ENCODE measurements around the gene SEC23IP. TPM values are rescaled to one million over a fixed set of nuclear protein-coding genes. Genes with fewer than 3 reads are reported as not detected.

The SEC23IP gene
- total RNA-seq, 1 donor from 2014 or later = 75.6 TPM

GRCh38 chr10:119970963-119971362 is 78.4 kb downstream of the SEC23IP start:
- Mint-ChIP-seq H3K4me1 (ENCODE audit: low read depth) (no peaks in the 10 kb centered on the region), H3K27ac (no peak overlapping the region), H3K27me3 (no peaks in the 10 kb centered on the region), H3K9me3 (ENCODE audit: low read depth) (peaks cover 16% of the 10 kb centered on the region), H3K36me3 (ENCODE audit: insufficient read depth) (no peaks in the 10 kb centered on the region), H3K4me3 (ENCODE audit: low read depth) (no peak overlapping the region)
- DNase-seq (ENCODE audit: low spot score, unreplicated experiment) = no peak
- TF ChIP-seq, protein P1, sequence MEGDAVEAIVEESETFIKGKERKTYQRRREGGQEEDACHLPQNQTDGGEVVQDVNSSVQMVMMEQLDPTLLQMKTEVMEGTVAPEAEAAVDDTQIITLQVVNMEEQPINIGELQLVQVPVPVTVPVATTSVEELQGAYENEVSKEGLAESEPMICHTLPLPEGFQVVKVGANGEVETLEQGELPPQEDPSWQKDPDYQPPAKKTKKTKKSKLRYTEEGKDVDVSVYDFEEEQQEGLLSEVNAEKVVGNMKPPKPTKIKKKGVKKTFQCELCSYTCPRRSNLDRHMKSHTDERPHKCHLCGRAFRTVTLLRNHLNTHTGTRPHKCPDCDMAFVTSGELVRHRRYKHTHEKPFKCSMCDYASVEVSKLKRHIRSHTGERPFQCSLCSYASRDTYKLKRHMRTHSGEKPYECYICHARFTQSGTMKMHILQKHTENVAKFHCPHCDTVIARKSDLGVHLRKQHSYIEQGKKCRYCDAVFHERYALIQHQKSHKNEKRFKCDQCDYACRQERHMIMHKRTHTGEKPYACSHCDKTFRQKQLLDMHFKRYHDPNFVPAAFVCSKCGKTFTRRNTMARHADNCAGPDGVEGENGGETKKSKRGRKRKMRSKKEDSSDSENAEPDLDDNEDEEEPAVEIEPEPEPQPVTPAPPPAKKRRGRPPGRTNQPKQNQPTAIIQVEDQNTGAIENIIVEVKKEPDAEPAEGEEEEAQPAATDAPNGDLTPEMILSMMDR (IDR thresholded peaks at IDR 0.05; ENCODE audit: unreplicated experiment) = no peak

- Mint-ChIP-seq H3K27ac (no peak overlapping the region), H3K9me3 (ENCODE audit: low read depth) (no peaks in the 10 kb centered on the region), H3K4me1 (ENCODE audit: low read depth) (no peaks in the 10 kb centered on the region), H3K4me3 (ENCODE audit: low read depth) (no peak overlapping the region), H3K36me3 (ENCODE audit: insufficient read depth) (no peaks in the 10 kb centered on the region), H3K27me3 (no peaks in the 10 kb centered on the region)
- no peak for DNase-seq (ENCODE audit: low spot score, unreplicated experiment)
- TF ChIP-seq, protein P1 (IDR thresholded peaks at IDR 0.05; ENCODE audit: unreplicated experiment) = no peak
Observed at GRCh38 chr10:119973281-119973680, 80.8 kb downstream of the SEC23IP start.

GRCh38 chr10:119976421-119976820 is 83.9 kb downstream of the SEC23IP start:
- Mint-ChIP-seq H3K4me1 (ENCODE audit: low read depth) (no peaks in the 10 kb centered on the region), H3K36me3 (ENCODE audit: insufficient read depth) (no peaks in the 10 kb centered on the region), H3K27me3 (no peaks in the 10 kb centered on the region), H3K4me3 (ENCODE audit: low read depth) (no peak overlapping the region), H3K9me3 (ENCODE audit: low read depth) (no peaks in the 10 kb centered on the region), H3K27ac (no peak overlapping the region)
- no peak for DNase-seq (ENCODE audit: low spot score, unreplicated experiment)
- TF ChIP-seq, protein P1 (IDR thresholded peaks at IDR 0.05; ENCODE audit: unreplicated experiment) = no peak

DNA sequence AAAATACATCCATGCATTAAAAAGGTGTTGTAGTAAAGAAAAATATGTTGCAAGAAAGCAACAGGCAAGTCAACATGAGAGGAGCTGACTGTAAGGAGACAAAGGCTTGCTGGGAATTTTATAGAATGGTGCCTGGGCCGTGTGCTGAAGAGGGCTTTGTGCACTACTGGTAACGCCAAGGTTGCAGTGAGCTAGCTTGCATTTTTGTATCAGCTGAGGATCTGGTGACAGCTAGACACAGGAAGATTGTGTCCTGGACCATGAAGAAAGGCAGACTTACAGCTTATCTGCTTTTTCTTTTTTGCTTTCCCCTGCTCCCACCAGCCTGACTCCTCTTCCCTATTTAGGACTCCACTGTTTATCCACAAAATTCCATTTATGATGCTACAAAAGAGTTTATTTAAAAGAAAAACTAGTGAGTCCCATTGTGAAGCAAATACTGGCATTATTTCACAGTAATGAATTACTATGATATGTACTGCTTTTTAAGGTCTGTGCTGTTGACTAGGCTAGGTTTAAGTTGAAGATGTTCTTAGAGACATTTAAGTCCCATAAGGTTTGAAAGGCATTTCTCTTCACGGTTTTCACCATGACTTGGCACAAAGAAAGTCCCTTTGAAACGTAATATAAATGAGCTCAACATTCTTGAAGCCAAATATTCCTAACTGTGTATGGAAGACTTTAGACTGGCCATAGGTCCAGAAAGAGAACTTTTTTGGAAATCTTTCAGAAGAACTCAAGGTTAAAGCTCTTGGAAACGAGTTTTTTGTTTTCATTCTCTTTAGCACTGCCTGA is 88.6 kb downstream of the SEC23IP start:
- peaks cover 7% of the 10 kb centered on the region for H3K9me3 Mint-ChIP-seq (ENCODE audit: low read depth)
- no peaks in the 10 kb centered on the region for H3K4me1 Mint-ChIP-seq (ENCODE audit: low read depth)
- H3K4me3 Mint-ChIP-seq (ENCODE audit: low read depth) = no peak overlapping the region
- H3K36me3 Mint-ChIP-seq (ENCODE audit: insufficient read depth) = no peaks in the 10 kb centered on the region
- H3K27ac Mint-ChIP-seq = no peak overlapping the region
- H3K27me3 Mint-ChIP-seq = no peaks in the 10 kb centered on the region
- DNase-seq (ENCODE audit: low spot score, unreplicated experiment) = no peak
- TF ChIP-seq, protein P1 (IDR thresholded peaks at IDR 0.05; ENCODE audit: unreplicated experiment) = no peak

- H3K9me3 Mint-ChIP-seq (ENCODE audit: low read depth) = peaks cover 7% of the 10 kb centered on the region
- DNase-seq (ENCODE audit: low spot score, unreplicated experiment) = no peak
- TF ChIP-seq, protein P1 (IDR thresholded peaks at IDR 0.05; ENCODE audit: unreplicated experiment) = no peak
- H3K4me1 Mint-ChIP-seq (ENCODE audit: low read depth) = no peaks in the 10 kb centered on the region
- H3K4me3 Mint-ChIP-seq (ENCODE audit: low read depth) = no peak overlapping the region
- no peaks in the 10 kb centered on the region for H3K36me3 Mint-ChIP-seq (ENCODE audit: insufficient read depth)
- H3K27ac Mint-ChIP-seq = no peak overlapping the region
- no peaks in the 10 kb centered on the region for H3K27me3 Mint-ChIP-seq
Observed at GRCh38 chr10:119981826-119982225, 89.3 kb downstream of the SEC23IP start.
